Smooth muscle cell (in vitro differentiated cells): Measurements from ENCODE around the gene PHAF1. TPM values are rescaled to one million over a fixed set of nuclear protein-coding genes. Genes with fewer than 3 reads are reported as not detected.

ENCODE experiments used
- DNase-seq: peaks from one replicate; lab custom pipeline; 2025; ENCODE audit not compliant: unreplicated experiment; lab: John Stamatoyannopoulos, UW
- H2AFZ ChIP-seq: fragments of 200-600 bp; sonication (generic); 2 replicates; pipeline ENCODE4 v1.6.0; 2016; ENCODE audit warnings: antibody characterized with exemption, low read depth, mild to moderate bottlenecking
- H3F3A ChIP-seq: fragments of 200-600 bp; sonication (generic); 2 replicates; pipeline ENCODE4 v1.6.0; 2017; ENCODE audit warnings: antibody characterized with exemption, low read depth
- H3K27ac ChIP-seq: fragments of 200-600 bp; sonication (generic); 2 replicates; pipeline ENCODE4 v1.5.1; 2016; ENCODE audit warnings: low read depth, mild to moderate bottlenecking
- H3K27me3 ChIP-seq: fragments of 200-600 bp; sonication (generic); 2 replicates; pipeline ENCODE4 v1.6.1; 2016; ENCODE audit warnings: low read depth, mild to moderate bottlenecking
- H3K36me3 ChIP-seq: fragments of 200-600 bp; sonication (generic); 2 replicates; pipeline ENCODE4 v1.5.1; 2016; ENCODE audit warnings: low read depth
- H3K4me1 ChIP-seq: fragments of 200-600 bp; sonication (generic); 2 replicates; pipeline ENCODE4 v1.5.1; 2016; ENCODE audit warnings: low read depth
- H3K4me2 ChIP-seq: fragments of 200-600 bp; sonication (generic); 2 replicates; pipeline ENCODE4 v1.6.0; 2016; ENCODE audit warnings: mild to moderate bottlenecking
- H3K4me3 ChIP-seq: fragments of 200-600 bp; sonication (generic); 2 replicates; pipeline ENCODE4 v1.5.1; 2016; ENCODE audit warnings: mild to moderate bottlenecking
- H3K79me2 ChIP-seq: fragments of 200-600 bp; sonication (generic); 2 replicates; pipeline ENCODE4 v1.6.0; 2016; ENCODE audit warnings: low read depth, mild to moderate bottlenecking
- H3K9ac ChIP-seq: fragments of 200-600 bp; sonication (generic); 2 replicates; pipeline ENCODE4 v1.6.0; 2016; ENCODE audit warnings: low read depth
- H3K9me3 ChIP-seq: fragments of 200-600 bp; sonication (generic); replicated peaks from 2 replicates; pipeline ENCODE4 v1.5.1; 2016; ENCODE audit warnings: low read depth
- H4K20me1 ChIP-seq: fragments of 200-600 bp; sonication (generic); 2 replicates; pipeline ENCODE4 v1.6.0; 2016; ENCODE audit warnings: low read depth
- CTCF ChIP-seq: fragments of 200-600 bp; sonication (generic); IDR thresholded peaks from 2 replicates; pipeline ENCODE4 v1.5.1; 2017; ENCODE audit warnings: borderline replicate concordance, mild to moderate bottlenecking, antibody characterized with exemption; ENCODE audit not compliant: insufficient read depth, poor library complexity, severe bottlenecking
- WGBS: methylation state at CpG from one replicate; pipeline ENCODE4 v1.1.7; 2016; ENCODE audit warnings: low lambda C conversion rate; 5-methylcytosine and 5-hydroxymethylcytosine counted together
- polyA plus RNA-seq: library from polyadenylated mRNA; unstranded; fragments of >200 nt; fragmentation: Nextera tagmentation; extraction: Ambion mirVana; gene quantifications from 2 replicates; pipeline ENCODE4 v1.2.1, GENCODE V29; 2016
- total RNA-seq: library from RNA; depleted of rRNA; stranded (reverse); fragments of >200 nt; gene quantifications from 2 replicates; pipeline ENCODE4 v1.2.3, GENCODE V29; 2014

Gene PHAF1
- total and polyA plus RNA-seq, 2 experiments from 2014 or later, result 15.5 TPM

GRCh38 chr16:67141391-67141790 lies 31.6 kb downstream of the PHAF1 start:
- Histone ChIP-seq H3F3A (no peaks in the 10 kb centered on the region), H2AFZ (no peak overlapping the region), H3K4me3 (no peak overlapping the region), H3K4me1 (no peaks in the 10 kb centered on the region), H3K27ac (no peak overlapping the region), H3K36me3 (peaks cover 11% of the 10 kb centered on the region), H3K4me2 (no peak overlapping the region), H3K9ac (no peak overlapping the region), H4K20me1 (no peaks in the 10 kb centered on the region), H3K79me2 (no peaks in the 10 kb centered on the region), H3K9me3 (no peaks in the 10 kb centered on the region), H3K27me3 (no peaks in the 10 kb centered on the region)
- WGBS, result 99% methylated on average over 13 of the region's 13 CpGs
- DNase-seq, result no peak
- TF ChIP-seq CTCF, result no peak

- H3K4me1 ChIP-seq, result no peaks in the 10 kb centered on the region
- 92% methylated on average over 9 of the region's 9 CpGs for WGBS
- no peaks in the 10 kb centered on the region for H3K27me3 ChIP-seq
- no peaks in the 10 kb centered on the region for H4K20me1 ChIP-seq
- TF ChIP-seq CTCF, result no peak
- H3K9me3 ChIP-seq, result no peaks in the 10 kb centered on the region
- no peak overlapping the region for H2AFZ ChIP-seq
- H3K79me2 ChIP-seq, result no peaks in the 10 kb centered on the region
- no peak overlapping the region for H3K4me3 ChIP-seq
- no peak overlapping the region for H3K4me2 ChIP-seq
- peaks cover 11% of the 10 kb centered on the region for H3K36me3 ChIP-seq
- H3K9ac ChIP-seq, result no peak overlapping the region
- H3K27ac ChIP-seq, result no peak overlapping the region
- no peak for DNase-seq
- no peaks in the 10 kb centered on the region for H3F3A ChIP-seq
These were observed 32.6 kb downstream of the PHAF1 start for GRCh38 chr16:67142342-67142741.

- Histone ChIP-seq H3K4me2 (no peak overlapping the region), H2AFZ (no peak overlapping the region), H3K9ac (no peak overlapping the region), H3K79me2 (no peaks in the 10 kb centered on the region), H3K27me3 (no peaks in the 10 kb centered on the region), H3K4me1 (no peaks in the 10 kb centered on the region), H4K20me1 (peaks cover 14% of the 10 kb centered on the region), H3K4me3 (no peak overlapping the region), H3F3A (no peaks in the 10 kb centered on the region), H3K36me3 (peaks cover 11% of the 10 kb centered on the region), H3K9me3 (no peaks in the 10 kb centered on the region), H3K27ac (no peak overlapping the region)
- no peak for DNase-seq
- no peak for TF ChIP-seq CTCF
- WGBS, result 98% methylated on average over 2 of the region's 2 CpGs
These were observed 35.2 kb downstream of the PHAF1 start for GRCh38 chr16:67144943-67145342.

- no peak overlapping the region for H3K4me2 ChIP-seq
- H3K4me1 ChIP-seq, result no peaks in the 10 kb centered on the region
- no peaks in the 10 kb centered on the region for H3K27me3 ChIP-seq
- no peak overlapping the region for H3K9ac ChIP-seq
- WGBS, result 100% methylated on average over 2 of the region's 2 CpGs
- H4K20me1 ChIP-seq, result peaks cover 15% of the 10 kb centered on the region
- H3K27ac ChIP-seq, result no peak overlapping the region
- H3K79me2 ChIP-seq, result no peaks in the 10 kb centered on the region
- H2AFZ ChIP-seq, result no peak overlapping the region
- no peak for TF ChIP-seq CTCF
- no peaks in the 10 kb centered on the region for H3F3A ChIP-seq
- H3K36me3 ChIP-seq, result peaks cover 8% of the 10 kb centered on the region
- DNase-seq, result no peak
- no peak overlapping the region for H3K4me3 ChIP-seq
- no peaks in the 10 kb centered on the region for H3K9me3 ChIP-seq
These were observed 36.0 kb downstream of the PHAF1 start for GRCh38 chr16:67145746-67146145.
